Activated gamma-delta T cell treated with Interleukin-2 at 50 U/mL for 16 hours (primary cell): ENCODE measurements around the gene CFAP43.

Source experiments
- DNase-seq: peaks from one replicate; pipeline ENCODE4 v3.0.0-alpha.2; 2020

CFAP43 gene

GRCh38 chr10:104231784-104232612 lies at the start of gene CFAP43:
TSS of gene CFAP43 (minus strand) at chr10:104232364. CDS start at chr10:104232246, 118 bp downstream.
- peak; percentile 99 for DNase-seq

- no peak for DNase-seq
Observed at GRCh38 chr10:104281694-104282093, 49.5 kb upstream of the CFAP43 start.

DNA sequence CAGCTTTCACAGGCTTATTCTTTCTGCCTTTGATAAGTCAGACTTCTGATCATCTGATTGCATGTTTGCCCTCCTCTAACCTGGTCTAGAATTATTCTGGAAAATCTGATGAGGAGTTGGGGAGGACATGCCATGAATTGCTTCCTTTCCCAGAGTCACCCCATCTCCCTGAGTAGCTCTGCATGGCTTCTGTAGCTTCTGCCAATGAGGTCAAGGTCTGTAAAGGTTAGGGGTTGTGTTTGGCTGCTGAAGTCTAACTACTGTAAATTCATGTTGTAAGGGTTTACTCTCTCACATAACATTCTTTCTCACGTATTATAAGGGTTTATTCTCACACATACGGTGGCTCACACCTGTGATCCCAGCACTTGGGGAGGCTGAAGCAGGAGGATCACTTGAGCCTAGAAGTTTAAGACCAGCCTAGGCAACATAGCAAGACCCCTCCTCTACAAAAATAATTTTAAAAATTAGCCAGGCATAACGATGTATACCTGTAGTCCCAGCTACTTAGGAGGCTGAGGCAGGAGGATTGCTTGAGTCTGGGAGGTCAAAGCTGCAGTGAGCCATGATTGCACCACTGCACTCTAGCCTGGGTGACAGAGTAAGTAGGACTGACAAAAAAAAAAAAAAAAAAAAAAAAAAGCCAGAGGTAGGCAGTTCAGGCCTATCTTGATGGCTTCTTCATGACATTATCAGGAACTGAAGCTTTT lies 47.5 kb upstream of the CFAP43 start:
- no peak for DNase-seq

DNA sequence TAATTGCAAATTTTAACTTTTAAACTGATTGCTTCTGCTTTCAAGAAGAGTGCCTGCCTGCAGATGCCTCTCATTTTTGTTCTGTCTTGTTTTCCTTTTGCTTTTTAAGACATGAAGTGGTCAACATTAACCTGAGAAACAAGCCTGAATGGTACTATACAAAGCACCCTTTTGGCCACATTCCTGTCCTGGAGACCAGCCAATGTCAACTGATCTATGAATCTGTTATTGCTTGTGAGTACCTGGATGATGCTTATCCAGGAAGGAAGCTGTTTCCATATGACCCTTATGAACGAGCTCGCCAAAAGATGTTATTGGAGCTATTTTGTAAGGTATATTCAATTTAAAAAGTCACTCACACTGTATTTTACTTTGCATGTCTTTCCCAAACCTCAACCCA lies 45.6 kb upstream of the CFAP43 start:
- no peak for DNase-seq

- no peak for DNase-seq
Observed at GRCh38 chr10:104276192-104276591, 44.0 kb upstream of the CFAP43 start.

- DNase-seq, result peak; percentile 28
Observed at GRCh38 chr10:104274762-104275721, 42.9 kb upstream of the CFAP43 start.

- DNase-seq, result no peak
Observed at GRCh38 chr10:104273899-104274575, 41.9 kb upstream of the CFAP43 start.

DNA sequence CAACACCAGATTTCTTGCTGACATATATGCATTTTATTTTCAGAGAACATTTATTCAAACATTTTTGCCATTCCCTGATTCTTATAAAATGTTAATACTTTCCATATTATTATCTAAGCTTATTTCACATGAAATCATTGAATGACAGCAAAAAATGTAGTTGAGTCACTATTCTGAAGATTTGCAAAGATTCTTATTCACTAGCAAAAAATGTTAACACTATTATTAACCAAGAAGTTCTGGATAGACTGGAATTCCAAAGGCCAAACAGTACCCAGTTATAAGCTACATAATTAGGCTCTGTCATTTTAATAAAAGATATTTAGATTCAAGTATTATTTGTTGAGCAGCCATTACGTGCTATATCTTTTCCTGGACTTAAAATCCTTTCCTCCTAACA lies 41.1 kb upstream of the CFAP43 start:
- DNase-seq, result no peak

DNA sequence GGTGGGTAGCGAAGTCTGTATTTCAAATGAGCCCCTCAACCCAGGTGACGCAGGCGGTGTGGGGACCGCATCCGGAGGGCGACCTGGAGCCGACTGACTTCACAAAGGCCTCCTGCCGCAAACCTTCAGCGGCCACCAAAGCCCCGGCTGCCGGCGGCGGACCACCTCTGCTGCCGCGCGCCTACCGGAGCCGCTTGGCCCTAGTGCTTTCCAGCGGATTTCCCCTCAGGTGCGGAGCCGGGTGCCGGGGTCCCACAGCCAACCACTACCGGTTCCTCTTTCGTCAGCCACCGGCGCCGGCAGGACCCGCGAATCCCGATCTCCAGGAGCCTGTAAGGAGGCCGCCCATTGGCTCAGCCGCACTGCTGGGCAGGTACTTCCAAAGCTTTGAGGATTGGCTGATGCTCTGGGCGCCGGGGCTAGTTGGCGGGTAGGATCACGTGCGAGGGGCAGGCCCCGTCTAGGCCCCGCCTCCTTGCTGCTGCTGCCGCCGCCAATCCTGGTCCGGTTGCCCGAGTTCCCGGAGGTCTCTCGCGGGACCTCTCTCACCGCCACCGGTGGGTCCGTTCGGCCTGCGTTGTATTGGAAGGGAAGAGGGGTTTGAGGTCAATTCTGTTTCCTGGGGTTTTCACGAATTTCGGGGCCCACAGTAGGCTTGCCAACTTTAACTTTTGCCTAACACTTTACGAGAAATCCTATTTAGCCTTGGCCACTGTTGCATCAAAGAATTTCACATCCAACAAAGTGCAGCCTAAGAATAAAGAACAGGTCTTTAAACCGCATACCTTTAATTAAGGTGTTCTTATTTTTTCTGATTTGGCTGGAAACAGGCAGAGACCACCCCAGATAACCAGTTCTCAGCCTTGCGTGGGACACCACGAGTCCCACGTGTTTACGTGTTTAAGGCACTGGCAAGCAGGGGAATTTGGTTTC lies 36.8 kb upstream of the CFAP43 start, which contains the start of gene GSTO2:
TSS of gene GSTO2 (plus strand) at position 472 of the 933 bp plus-strand sequence. CDS start 5,732 bp downstream, outside the sequence.
- peak; percentile 96 for DNase-seq

GRCh38 chr10:104268405-104268712 lies 36.2 kb upstream of the CFAP43 start:
- DNase-seq, result no peak

- no peak for DNase-seq
Observed at GRCh38 chr10:104267721-104268404, 35.7 kb upstream of the CFAP43 start.

GRCh38 chr10:104264783-104265182 lies 32.6 kb upstream of the CFAP43 start:
- no peak for DNase-seq

- no peak for DNase-seq
Observed at GRCh38 chr10:104262055-104262454, 29.9 kb upstream of the CFAP43 start.

DNA sequence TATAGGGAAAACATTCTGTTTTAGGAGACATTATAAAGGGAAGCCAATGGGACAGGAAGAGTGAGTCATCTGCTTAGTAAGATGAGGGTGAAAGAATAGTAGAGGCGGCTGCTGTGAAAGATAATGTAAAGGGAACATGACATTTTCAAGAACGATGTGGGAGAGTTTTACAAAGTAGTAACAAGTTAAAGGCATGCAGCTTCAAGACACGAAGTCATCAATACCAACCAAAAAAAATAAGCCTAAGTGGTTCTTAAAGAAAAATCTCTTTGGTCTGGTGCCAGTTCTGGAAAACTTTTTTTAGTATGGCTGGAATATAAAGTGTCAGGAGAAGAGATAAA lies 28.6 kb upstream of the CFAP43 start:
- DNase-seq, result no peak

DNA sequence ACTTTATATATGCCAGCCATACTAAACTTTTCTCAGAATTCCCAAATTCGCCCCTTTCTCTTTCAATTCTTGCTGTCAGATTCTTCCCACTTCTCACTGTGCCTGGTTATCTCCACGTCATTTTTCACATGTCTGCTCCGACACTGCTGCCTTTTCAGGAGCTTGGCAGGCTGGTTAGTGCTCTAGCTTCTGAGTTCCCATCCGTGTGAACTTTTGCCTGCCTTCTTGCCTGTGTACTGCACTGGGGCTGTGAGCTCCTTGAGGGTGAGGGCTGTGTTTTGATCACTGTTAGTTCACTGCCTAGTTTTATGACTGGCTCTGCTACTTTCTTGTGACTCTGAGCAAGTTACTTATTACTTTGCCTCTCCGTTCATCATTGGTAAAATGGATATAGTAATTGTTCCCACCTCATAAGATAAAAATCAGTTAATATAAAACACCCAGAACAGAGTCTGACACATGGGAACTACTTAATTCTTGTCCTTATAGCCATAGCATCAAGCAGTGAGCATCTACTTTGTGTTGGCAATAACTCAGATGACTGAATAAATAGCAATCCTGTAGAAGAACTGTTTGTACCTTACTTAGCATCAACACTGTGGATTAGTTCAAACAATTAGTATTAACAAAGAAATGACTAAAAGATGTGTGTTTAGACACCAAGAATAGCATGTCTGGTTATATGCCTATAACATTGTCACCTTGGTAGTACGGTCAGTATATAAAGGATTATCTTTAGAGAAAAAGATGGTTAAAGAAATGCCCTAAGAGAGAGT lies 28.0 kb upstream of the CFAP43 start:
- DNase-seq, result no peak

- DNase-seq, result no peak
Observed at GRCh38 chr10:104259456-104259855, 27.3 kb upstream of the CFAP43 start.

DNA sequence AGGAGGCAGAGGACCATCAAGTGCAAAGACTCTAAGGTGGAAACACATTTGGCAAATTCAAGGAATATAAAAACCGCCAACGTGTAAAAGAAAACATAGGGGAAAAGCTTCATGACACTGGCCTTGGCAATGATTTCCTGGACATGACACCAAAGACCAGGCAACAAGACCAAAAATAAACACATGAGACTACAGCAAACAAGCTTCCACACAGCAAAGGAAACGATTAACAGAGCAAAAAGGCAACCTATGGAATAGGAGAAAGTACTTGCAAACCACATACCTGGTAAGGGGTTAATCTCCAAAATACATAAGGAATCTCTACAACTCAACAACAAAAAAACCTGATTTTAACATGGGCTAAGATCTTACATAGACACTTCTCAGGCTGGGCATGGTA lies 26.0 kb upstream of the CFAP43 start:
- DNase-seq, result no peak

DNA sequence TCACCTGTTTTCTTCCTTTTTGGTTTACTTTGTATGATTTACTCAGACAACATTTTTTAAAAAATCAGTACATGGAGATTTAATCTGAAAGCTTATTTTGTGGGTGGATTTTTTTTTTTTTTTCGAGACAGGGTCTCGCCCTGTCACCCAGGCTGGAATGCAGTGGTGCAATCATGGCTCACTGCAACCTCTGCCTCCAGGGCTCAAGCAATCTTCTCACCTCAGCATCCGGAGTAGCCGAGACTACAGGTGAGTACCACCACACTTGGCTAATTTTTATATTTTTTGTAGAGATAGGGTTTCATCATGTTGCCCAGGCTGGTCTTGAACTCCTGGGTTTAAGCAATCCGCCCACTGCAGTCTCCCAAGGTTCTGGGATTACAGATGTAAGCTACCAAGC lies 25.1 kb upstream of the CFAP43 start:
- DNase-seq, result no peak

GRCh38 chr10:104256335-104256961 lies 24.3 kb upstream of the CFAP43 start:
- DNase-seq, result no peak
